ENCODE data around the gene NHEJ1.

The NHEJ1 gene

DNA sequence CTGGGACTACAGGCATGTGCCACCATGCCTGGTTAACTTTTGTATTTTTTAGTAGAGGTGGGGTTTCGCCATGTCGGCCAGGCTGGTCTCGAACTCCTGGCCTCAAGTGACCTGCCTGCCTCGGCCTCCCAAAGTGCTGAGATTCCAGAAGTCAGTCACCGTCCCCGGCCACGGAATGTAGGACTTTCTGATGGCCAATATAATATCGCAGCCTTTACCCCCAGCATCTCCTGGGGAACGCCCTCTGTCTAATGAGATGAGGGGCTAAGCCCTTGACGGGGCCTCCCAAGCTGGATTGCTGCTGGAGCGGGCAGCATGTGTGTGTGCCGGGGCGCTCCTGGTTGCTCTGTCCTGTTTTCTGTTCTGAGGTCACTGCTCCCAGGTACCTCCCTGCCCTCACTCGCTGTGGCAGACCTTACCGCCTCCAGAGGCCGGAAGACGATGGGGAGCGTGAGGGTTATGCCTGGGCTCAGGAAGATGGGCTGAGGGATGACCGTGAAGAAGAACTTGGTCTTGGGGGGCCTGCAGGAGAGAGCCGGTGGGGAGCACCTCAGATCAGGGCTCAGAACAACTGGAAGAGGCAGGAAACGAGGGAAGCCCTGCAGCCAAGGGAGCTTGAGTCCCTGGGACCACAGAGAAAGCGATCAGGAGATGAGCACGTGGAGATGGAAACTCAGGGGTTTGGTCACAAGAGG is 128.4 kb downstream of the NHEJ1 start:
- no peak overlapping the region for H2BK5ac ChIP-seq (ENCODE audit: low read depth, low read length, poor library complexity)
- no peaks in the 10 kb centered on the region for H3K27me3 ChIP-seq (ENCODE audit: insufficient read depth, low read length)
- H3K23ac ChIP-seq (ENCODE audit: low read length) = no peak overlapping the region
- no peak overlapping the region for H3K27ac ChIP-seq (ENCODE audit: low read depth, low read length)
- H3K36me3 ChIP-seq (ENCODE audit: control insufficient read depth in 1 of 2, insufficient read depth in 2 of 2, low read length in 2 of 2) = no peaks in the 10 kb centered on the region
- H4K91ac ChIP-seq (ENCODE audit: low read depth, low read length) = no peak overlapping the region
- no peaks in the 10 kb centered on the region for H3K9me3 ChIP-seq (ENCODE audit: insufficient read depth, low read depth, low read length)
- H3K9ac ChIP-seq (ENCODE audit: low read length) = no peak overlapping the region
- H2BK12ac ChIP-seq (ENCODE audit: low read length) = no peak overlapping the region
- no peak overlapping the region for H3K14ac ChIP-seq (ENCODE audit: low read length)
- no peak overlapping the region for H2BK120ac ChIP-seq (ENCODE audit: insufficient read depth, low read length, poor library complexity)
- no peak overlapping the region for H3K4me2 ChIP-seq (ENCODE audit: low read length)
- H3K18ac ChIP-seq (ENCODE audit: low read length) = no peak overlapping the region
- H4K12ac ChIP-seq (ENCODE audit: low read depth, low read length) = no peak overlapping the region
- no peaks in the 10 kb centered on the region for H3K79me1 ChIP-seq (ENCODE audit: low read length)
- no peak overlapping the region for H4K8ac ChIP-seq (ENCODE audit: low read depth, low read length)
- H3K4me3 ChIP-seq (ENCODE audit: low read depth, low read length) = no peak overlapping the region
- H2AFZ ChIP-seq (ENCODE audit: insufficient read depth, low read length, poor library complexity) = no peak overlapping the region
- no peak overlapping the region for H2AK5ac ChIP-seq (ENCODE audit: low read length)
- no peaks in the 10 kb centered on the region for H3K4me1 ChIP-seq (ENCODE audit: control insufficient read depth in 1 of 2, insufficient read depth in 2 of 2, low read length in 2 of 2)
- no peak overlapping the region for H3K4ac ChIP-seq (ENCODE audit: low read depth, low read length)
- no peak for DNase-seq
- no peaks in the 10 kb centered on the region for H3K79me2 ChIP-seq (ENCODE audit: control insufficient read depth, insufficient read depth, low read length, poor library complexity)
- WGBS (ENCODE audit: extremely low coverage, insufficient coverage, insufficient read length) = no CpG with 5 or more reads among the region's 23 CpGs

GRCh38 chr2:219031005-219031738 is 129.4 kb downstream of the NHEJ1 start:
- no peak for DNase-seq
- H3K4me2 ChIP-seq (ENCODE audit: low read length) = no peak overlapping the region
- no peak overlapping the region for H3K14ac ChIP-seq (ENCODE audit: low read length)
- H3K9ac ChIP-seq (ENCODE audit: low read length) = no peak overlapping the region
- no peak overlapping the region for H3K4me3 ChIP-seq (ENCODE audit: low read depth, low read length)
- H3K27me3 ChIP-seq (ENCODE audit: insufficient read depth, low read length) = no peaks in the 10 kb centered on the region
- no peak overlapping the region for H3K4ac ChIP-seq (ENCODE audit: low read depth, low read length)
- no peak overlapping the region for H2BK120ac ChIP-seq (ENCODE audit: insufficient read depth, low read length, poor library complexity)
- no peak overlapping the region for H2AFZ ChIP-seq (ENCODE audit: insufficient read depth, low read length, poor library complexity)
- H3K79me1 ChIP-seq (ENCODE audit: low read length) = no peaks in the 10 kb centered on the region
- no peaks in the 10 kb centered on the region for H3K36me3 ChIP-seq (ENCODE audit: control insufficient read depth in 1 of 2, insufficient read depth in 2 of 2, low read length in 2 of 2)
- H3K18ac ChIP-seq (ENCODE audit: low read length) = no peak overlapping the region
- H2BK5ac ChIP-seq (ENCODE audit: low read depth, low read length, poor library complexity) = no peak overlapping the region
- no peak overlapping the region for H2AK5ac ChIP-seq (ENCODE audit: low read length)
- no peak overlapping the region for H2BK12ac ChIP-seq (ENCODE audit: low read length)
- no peak overlapping the region for H4K91ac ChIP-seq (ENCODE audit: low read depth, low read length)
- no peaks in the 10 kb centered on the region for H3K79me2 ChIP-seq (ENCODE audit: control insufficient read depth, insufficient read depth, low read length, poor library complexity)
- no peak overlapping the region for H4K8ac ChIP-seq (ENCODE audit: low read depth, low read length)
- H4K12ac ChIP-seq (ENCODE audit: low read depth, low read length) = no peak overlapping the region
- no peak overlapping the region for H3K27ac ChIP-seq (ENCODE audit: low read depth, low read length)
- no peaks in the 10 kb centered on the region for H3K9me3 ChIP-seq (ENCODE audit: insufficient read depth, low read depth, low read length)
- no CpG with 5 or more reads among the region's 21 CpGs for WGBS (ENCODE audit: extremely low coverage, insufficient coverage, insufficient read length)
- no peak overlapping the region for H3K23ac ChIP-seq (ENCODE audit: low read length)
- no peaks in the 10 kb centered on the region for H3K4me1 ChIP-seq (ENCODE audit: control insufficient read depth in 1 of 2, insufficient read depth in 2 of 2, low read length in 2 of 2)

GRCh38 chr2:219030177-219030940 is 130.3 kb downstream of the NHEJ1 start:
- Histone ChIP-seq H3K14ac (ENCODE audit: low read length) (no peak overlapping the region), H3K23ac (ENCODE audit: low read length) (no peak overlapping the region), H2BK12ac (ENCODE audit: low read length) (no peak overlapping the region), H3K9me3 (ENCODE audit: insufficient read depth, low read depth, low read length) (no peaks in the 10 kb centered on the region), H3K4me2 (ENCODE audit: low read length) (no peak overlapping the region), H3K27ac (ENCODE audit: low read depth, low read length) (no peak overlapping the region), H4K91ac (ENCODE audit: low read depth, low read length) (no peak overlapping the region), H3K79me2 (ENCODE audit: control insufficient read depth, insufficient read depth, low read length, poor library complexity) (no peaks in the 10 kb centered on the region), H4K12ac (ENCODE audit: low read depth, low read length) (no peak overlapping the region), H2BK5ac (ENCODE audit: low read depth, low read length, poor library complexity) (no peak overlapping the region), H3K79me1 (ENCODE audit: low read length) (no peaks in the 10 kb centered on the region), H2AFZ (ENCODE audit: insufficient read depth, low read length, poor library complexity) (no peak overlapping the region), H3K4me3 (ENCODE audit: low read depth, low read length) (no peak overlapping the region), H2BK120ac (ENCODE audit: insufficient read depth, low read length, poor library complexity) (no peak overlapping the region), H3K4ac (ENCODE audit: low read depth, low read length) (no peak overlapping the region), H3K18ac (ENCODE audit: low read length) (no peak overlapping the region), H3K9ac (ENCODE audit: low read length) (no peak overlapping the region), H2AK5ac (ENCODE audit: low read length) (no peak overlapping the region), H3K36me3 (ENCODE audit: control insufficient read depth in 1 of 2, insufficient read depth in 2 of 2, low read length in 2 of 2) (no peaks in the 10 kb centered on the region), H3K27me3 (ENCODE audit: insufficient read depth, low read length) (no peaks in the 10 kb centered on the region), H3K4me1 (ENCODE audit: control insufficient read depth in 1 of 2, insufficient read depth in 2 of 2, low read length in 2 of 2) (no peaks in the 10 kb centered on the region), H4K8ac (ENCODE audit: low read depth, low read length) (no peak overlapping the region)
- WGBS (ENCODE audit: extremely low coverage, insufficient coverage, insufficient read length) = no CpG with 5 or more reads among the region's 16 CpGs
- no peak for DNase-seq

DNA sequence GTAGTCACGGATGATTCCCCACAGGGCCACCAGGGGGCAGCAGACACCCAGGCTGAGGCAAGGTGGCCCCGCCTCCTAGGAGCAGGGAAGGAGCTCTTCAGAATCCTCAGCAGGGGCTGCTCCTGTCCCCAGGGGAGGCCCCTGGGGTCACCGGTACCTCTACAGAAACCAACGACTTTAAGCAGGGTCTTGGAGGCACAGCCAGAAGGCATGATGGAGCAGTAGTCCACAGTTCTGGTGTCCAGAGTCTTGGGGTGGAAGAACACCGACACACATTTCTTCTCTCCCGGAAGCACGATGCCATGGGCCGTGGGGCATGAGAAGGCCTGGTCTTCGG is 130.8 kb downstream of the NHEJ1 start:
- Histone ChIP-seq H3K79me1 (ENCODE audit: low read length) (no peaks in the 10 kb centered on the region), H2AK5ac (ENCODE audit: low read length) (no peak overlapping the region), H4K8ac (ENCODE audit: low read depth, low read length) (no peak overlapping the region), H3K4ac (ENCODE audit: low read depth, low read length) (no peak overlapping the region), H4K91ac (ENCODE audit: low read depth, low read length) (no peak overlapping the region), H2BK5ac (ENCODE audit: low read depth, low read length, poor library complexity) (no peak overlapping the region), H2AFZ (ENCODE audit: insufficient read depth, low read length, poor library complexity) (no peak overlapping the region), H3K79me2 (ENCODE audit: control insufficient read depth, insufficient read depth, low read length, poor library complexity) (no peaks in the 10 kb centered on the region), H3K23ac (ENCODE audit: low read length) (no peak overlapping the region), H3K9ac (ENCODE audit: low read length) (no peak overlapping the region), H3K9me3 (ENCODE audit: insufficient read depth, low read depth, low read length) (no peaks in the 10 kb centered on the region), H4K12ac (ENCODE audit: low read depth, low read length) (no peak overlapping the region), H3K4me1 (ENCODE audit: control insufficient read depth in 1 of 2, insufficient read depth in 2 of 2, low read length in 2 of 2) (no peaks in the 10 kb centered on the region), H3K27me3 (ENCODE audit: insufficient read depth, low read length) (no peaks in the 10 kb centered on the region), H3K4me3 (ENCODE audit: low read depth, low read length) (no peak overlapping the region), H2BK120ac (ENCODE audit: insufficient read depth, low read length, poor library complexity) (no peak overlapping the region), H3K18ac (ENCODE audit: low read length) (no peak overlapping the region), H3K27ac (ENCODE audit: low read depth, low read length) (no peak overlapping the region), H2BK12ac (ENCODE audit: low read length) (no peak overlapping the region), H3K4me2 (ENCODE audit: low read length) (no peak overlapping the region), H3K14ac (ENCODE audit: low read length) (no peak overlapping the region), H3K36me3 (ENCODE audit: control insufficient read depth in 1 of 2, insufficient read depth in 2 of 2, low read length in 2 of 2) (no peaks in the 10 kb centered on the region)
- WGBS (ENCODE audit: extremely low coverage, insufficient coverage, insufficient read length) = no CpG with 5 or more reads among the region's 9 CpGs
- DNase-seq = peak; percentile 74 to 92

Measured in trophoblast cell (in vitro differentiated cells and primary cell).